Astrocyte (in vitro differentiated cells and primary cell): Measurements from ENCODE around the gene IGFBP5. TPM values are rescaled to one million over a fixed set of nuclear protein-coding genes. Genes with fewer than 3 reads are reported as not detected.
A peak's percentile ranks its signal among the peaks of the same experiment; 100 is the strongest.

ENCODE experiments used
- DNase-seq: peaks from one replicate; pipeline ENCODE4 v3.0.0-alpha.2; 2010; ENCODE audit warnings: low read depth
- FAIRE-seq: peaks from 2 replicates; lab custom pipeline; 2011; peaks lifted over from hg19 to GRCh38; lab: Jason Lieb, UNC
- H2AFZ ChIP-seq: 2 replicates; pipeline ENCODE4 v1.6.0; 2012; ENCODE audit warnings: low read depth, low read length, inconsistent platforms
- H3K27ac ChIP-seq: 2 replicates; pipeline ENCODE4 v1.5.1; 2011; ENCODE audit warnings: low read depth, low read length, inconsistent platforms
- H3K27me3 ChIP-seq: 2 replicates; pipeline ENCODE4 v1.6.0; 2011; ENCODE audit warnings: low read length, inconsistent platforms; ENCODE audit not compliant: insufficient read depth
- H3K36me3 ChIP-seq: 2 replicates; pipeline ENCODE4 v1.5.1; 2011; ENCODE audit warnings: low read length, inconsistent platforms; ENCODE audit not compliant: insufficient read depth
- H3K4me1 ChIP-seq: 2 replicates; pipeline ENCODE4 v1.5.1; 2011; ENCODE audit warnings: low read length, inconsistent platforms; ENCODE audit not compliant: insufficient read depth
- H3K4me2 ChIP-seq: 2 replicates; pipeline ENCODE4 v1.6.0; 2012; ENCODE audit warnings: low read length, inconsistent platforms
- H3K4me3 ChIP-seq: 2 replicates; pipeline ENCODE4 v1.5.1; 2011; ENCODE audit warnings: low read depth, mild to moderate bottlenecking, low read length, inconsistent platforms; ENCODE audit not compliant: insufficient read depth
- H3K79me2 ChIP-seq: 2 replicates; pipeline ENCODE4 v1.6.0; 2012; ENCODE audit warnings: mild to moderate bottlenecking, low read length, inconsistent platforms; ENCODE audit not compliant: insufficient read depth
- H3K9ac ChIP-seq: 2 replicates; pipeline ENCODE4 v1.6.0; 2012; ENCODE audit warnings: mild to moderate bottlenecking, low read length, inconsistent platforms
- H3K9me3 ChIP-seq: 2 replicates; pipeline ENCODE4 v1.5.1; 2012; ENCODE audit warnings: low read depth, mild to moderate bottlenecking, low read length, inconsistent platforms; ENCODE audit not compliant: insufficient read depth
- H4K20me1 ChIP-seq: 2 replicates; pipeline ENCODE4 v1.6.0; 2012; ENCODE audit warnings: low read length, inconsistent platforms; ENCODE audit not compliant: insufficient read depth
- H3K27ac Mint-ChIP-seq: one replicate; pipeline ENCODE4 v1.8.0; 2021; ENCODE audit warnings: mild to moderate bottlenecking, mixed read lengths; ENCODE audit not compliant: unreplicated experiment
- H3K27me3 Mint-ChIP-seq: one replicate; pipeline ENCODE4 v1.8.0; 2021; ENCODE audit warnings: low read depth, mixed read lengths; ENCODE audit not compliant: unreplicated experiment
- H3K36me3 Mint-ChIP-seq: one replicate; pipeline ENCODE4 v1.8.0; 2021; ENCODE audit warnings: low read depth, mixed read lengths; ENCODE audit not compliant: unreplicated experiment
- H3K4me1 Mint-ChIP-seq: one replicate; pipeline ENCODE4 v1.8.0; 2021; ENCODE audit warnings: low read depth, mixed read lengths; ENCODE audit not compliant: unreplicated experiment
- H3K4me3 Mint-ChIP-seq: one replicate; pipeline ENCODE4 v1.8.0; 2021; ENCODE audit warnings: mild to moderate bottlenecking, moderate library complexity, mixed read lengths; ENCODE audit not compliant: unreplicated experiment
- H3K9me3 Mint-ChIP-seq: one replicate; pipeline ENCODE4 v1.8.0; 2021; ENCODE audit warnings: mild to moderate bottlenecking, mixed read lengths; ENCODE audit not compliant: unreplicated experiment
- EZH2 ChIP-seq: IDR thresholded peaks from 2 replicates; pipeline ENCODE4 v1.6.1; 2012; ENCODE audit warnings: mild to moderate bottlenecking, low read length, inconsistent platforms; ENCODE audit not compliant: insufficient read depth
- total RNA-seq: library from RNA; stranded (reverse); gene quantifications from 2 replicates; pipeline ENCODE4 v1.2.1, GENCODE V29; 2021
- TF ChIP-seq, protein P1 (sequence below): IDR thresholded peaks from 2 replicates; pipeline ENCODE4 v1.5.1; 2011; ENCODE audit warnings: low read depth, mild to moderate bottlenecking, inconsistent platforms, low read length, moderate library complexity; ENCODE audit not compliant: insufficient read depth

Gene IGFBP5
- total RNA-seq, 1 donor from 2014 or later: 422 TPM

DNA sequence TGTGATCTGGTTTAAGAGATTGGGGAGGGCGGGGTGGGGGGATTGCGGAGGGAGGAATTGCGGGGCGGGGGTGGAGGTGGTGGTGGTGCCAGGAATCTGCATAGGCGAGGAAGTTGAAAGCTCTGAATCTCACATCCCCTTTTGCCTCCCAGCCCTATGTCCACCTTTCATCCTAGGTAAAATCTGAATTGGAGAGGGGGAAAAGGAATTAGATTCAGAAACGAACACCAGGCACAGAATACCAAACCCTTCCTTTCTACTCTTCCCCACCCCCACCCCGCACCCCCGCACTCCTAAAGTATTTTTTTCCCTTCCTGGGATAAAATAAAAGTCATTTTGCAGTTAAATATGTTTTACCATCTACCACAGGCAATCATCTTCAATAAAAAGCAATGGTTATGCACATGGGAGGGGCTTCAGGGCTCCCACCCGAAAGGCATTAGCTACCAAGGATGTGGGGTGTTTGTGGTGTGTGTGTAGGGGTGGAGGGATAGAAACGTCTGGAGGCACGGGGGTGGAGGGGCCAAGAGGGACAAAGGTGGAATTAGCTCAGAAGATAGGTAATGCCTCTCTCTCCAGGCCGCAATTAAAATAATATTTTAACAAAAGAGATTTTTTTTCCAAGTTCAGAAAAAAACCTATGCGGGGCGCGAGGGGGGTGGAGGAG lies 1.8 kb downstream of the IGFBP5 start:
- Histone ChIP-seq H4K20me1 (peaks cover 30% of the 10 kb centered on the region), H3K27ac (peak overlapping the region; percentile 49), H3K36me3 (peaks cover 3% of the 10 kb centered on the region), H3K79me2 (peaks cover 49% of the 10 kb centered on the region), H3K4me2 (peak overlapping the region; percentile 95), H2AFZ (no peak overlapping the region), H3K9me3 (no peaks in the 10 kb centered on the region), H3K4me1 (peaks cover 48% of the 10 kb centered on the region), H3K4me3 (peak overlapping the region; percentile 93), H3K9ac (peak overlapping the region; percentile 80), H3K27me3 (no peaks in the 10 kb centered on the region)
- Mint-ChIP-seq H3K27ac (peak overlapping the region; percentile 66), H3K4me3 (peak overlapping the region; percentile 97), H3K27me3 (no peaks in the 10 kb centered on the region), H3K9me3 (no peaks in the 10 kb centered on the region), H3K4me1 (peaks cover 34% of the 10 kb centered on the region), H3K36me3 (peaks cover 2% of the 10 kb centered on the region)
- no peak for FAIRE-seq
- TF ChIP-seq EZH2: no peak
- TF ChIP-seq, protein P1, sequence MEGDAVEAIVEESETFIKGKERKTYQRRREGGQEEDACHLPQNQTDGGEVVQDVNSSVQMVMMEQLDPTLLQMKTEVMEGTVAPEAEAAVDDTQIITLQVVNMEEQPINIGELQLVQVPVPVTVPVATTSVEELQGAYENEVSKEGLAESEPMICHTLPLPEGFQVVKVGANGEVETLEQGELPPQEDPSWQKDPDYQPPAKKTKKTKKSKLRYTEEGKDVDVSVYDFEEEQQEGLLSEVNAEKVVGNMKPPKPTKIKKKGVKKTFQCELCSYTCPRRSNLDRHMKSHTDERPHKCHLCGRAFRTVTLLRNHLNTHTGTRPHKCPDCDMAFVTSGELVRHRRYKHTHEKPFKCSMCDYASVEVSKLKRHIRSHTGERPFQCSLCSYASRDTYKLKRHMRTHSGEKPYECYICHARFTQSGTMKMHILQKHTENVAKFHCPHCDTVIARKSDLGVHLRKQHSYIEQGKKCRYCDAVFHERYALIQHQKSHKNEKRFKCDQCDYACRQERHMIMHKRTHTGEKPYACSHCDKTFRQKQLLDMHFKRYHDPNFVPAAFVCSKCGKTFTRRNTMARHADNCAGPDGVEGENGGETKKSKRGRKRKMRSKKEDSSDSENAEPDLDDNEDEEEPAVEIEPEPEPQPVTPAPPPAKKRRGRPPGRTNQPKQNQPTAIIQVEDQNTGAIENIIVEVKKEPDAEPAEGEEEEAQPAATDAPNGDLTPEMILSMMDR: no peak
- no peak for DNase-seq

- Histone ChIP-seq H3K4me2 (peak overlapping the region; percentile 95), H3K79me2 (peaks cover 51% of the 10 kb centered on the region), H3K27me3 (no peaks in the 10 kb centered on the region), H3K36me3 (peaks cover 3% of the 10 kb centered on the region), H3K4me3 (peak overlapping the region; percentile 93), H3K9ac (peak overlapping the region; percentile 75), H4K20me1 (peaks cover 30% of the 10 kb centered on the region), H3K4me1 (peaks cover 48% of the 10 kb centered on the region), H3K9me3 (no peaks in the 10 kb centered on the region), H3K27ac (peak overlapping the region; percentile 54), H2AFZ (peak overlapping the region; percentile 83)
- DNase-seq: peak; percentile 72
- no peaks in the 10 kb centered on the region for H3K9me3 Mint-ChIP-seq
- H3K27ac Mint-ChIP-seq: peak overlapping the region; percentile 75
- no peak for TF ChIP-seq EZH2
- peaks cover 39% of the 10 kb centered on the region for H3K4me1 Mint-ChIP-seq
- no peaks in the 10 kb centered on the region for H3K27me3 Mint-ChIP-seq
- H3K36me3 Mint-ChIP-seq: peaks cover 2% of the 10 kb centered on the region
- FAIRE-seq: no peak
- H3K4me3 Mint-ChIP-seq: peak overlapping the region; percentile 97
Measured at GRCh38 chr2:216692636-216693413, 2.5 kb downstream of the IGFBP5 start.

DNA sequence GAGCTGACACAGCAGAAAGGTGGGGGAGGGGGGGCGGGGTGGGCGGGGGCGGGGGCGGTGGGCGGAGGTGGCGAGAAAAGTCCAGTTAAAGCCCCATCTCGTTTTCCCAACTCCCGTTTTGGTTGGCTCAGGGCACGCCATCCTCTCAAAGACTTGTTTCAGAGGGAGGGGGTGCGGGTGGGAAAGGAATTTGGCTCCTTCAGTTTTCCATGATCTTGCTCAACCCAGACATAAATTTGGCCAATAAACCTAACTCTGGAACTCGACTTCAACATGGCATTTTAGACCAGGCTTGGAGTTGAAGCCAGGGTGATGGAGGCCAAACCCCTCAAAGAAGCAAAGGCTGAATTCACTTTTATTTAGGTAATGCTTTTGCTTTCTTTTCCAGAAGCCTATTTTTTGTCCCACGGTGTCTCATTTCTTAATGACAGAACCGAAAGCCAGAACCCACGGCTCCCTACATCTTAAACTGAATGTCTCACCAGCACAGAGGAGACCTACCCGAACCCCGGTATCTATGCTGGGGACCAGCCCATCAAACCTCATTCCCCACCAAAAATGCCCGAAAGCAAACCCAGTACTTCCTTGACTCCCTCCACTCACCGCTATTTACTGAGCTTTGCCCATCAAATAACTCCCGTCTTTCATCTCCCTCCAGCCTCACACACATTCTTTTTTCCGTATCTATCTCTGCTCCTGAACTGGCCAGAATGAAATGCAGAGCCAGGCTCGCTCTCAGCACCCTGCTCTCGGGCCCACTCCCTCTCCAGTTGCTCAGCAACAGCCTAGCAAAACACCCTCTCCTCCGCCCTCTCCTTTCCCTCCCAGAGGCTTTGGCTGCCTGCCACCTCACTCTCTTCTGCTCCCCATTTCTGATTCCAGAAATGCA lies 4.3 kb downstream of the IGFBP5 start:
- Histone ChIP-seq H2AFZ (peak overlapping the region; percentile 46), H3K27ac (peak overlapping the region; percentile 59), H3K9me3 (no peaks in the 10 kb centered on the region), H3K4me3 (peak overlapping the region; percentile 60), H4K20me1 (peaks cover 45% of the 10 kb centered on the region), H3K79me2 (peaks cover 61% of the 10 kb centered on the region), H3K4me1 (peaks cover 37% of the 10 kb centered on the region), H3K9ac (peak overlapping the region; percentile 74), H3K27me3 (no peaks in the 10 kb centered on the region), H3K4me2 (peak overlapping the region; percentile 95), H3K36me3 (peaks cover 8% of the 10 kb centered on the region)
- Mint-ChIP-seq H3K4me3 (peak overlapping the region; percentile 81), H3K4me1 (peaks cover 33% of the 10 kb centered on the region), H3K36me3 (peaks cover 4% of the 10 kb centered on the region), H3K9me3 (no peaks in the 10 kb centered on the region), H3K27ac (peak overlapping the region; percentile 30), H3K27me3 (no peaks in the 10 kb centered on the region)
- peak; percentile 47 for FAIRE-seq
- peak; percentile 78 for DNase-seq
- TF ChIP-seq EZH2: no peak
- TF ChIP-seq, protein P1: no peak
